NCI-H2107 (cell line): Measurements from ENCODE around the gene TH.

ENCODE experiments used
- DNase-seq: peaks from one replicate; lab custom pipeline; 2025; lab: John Stamatoyannopoulos, UW

The TH gene

DNA sequence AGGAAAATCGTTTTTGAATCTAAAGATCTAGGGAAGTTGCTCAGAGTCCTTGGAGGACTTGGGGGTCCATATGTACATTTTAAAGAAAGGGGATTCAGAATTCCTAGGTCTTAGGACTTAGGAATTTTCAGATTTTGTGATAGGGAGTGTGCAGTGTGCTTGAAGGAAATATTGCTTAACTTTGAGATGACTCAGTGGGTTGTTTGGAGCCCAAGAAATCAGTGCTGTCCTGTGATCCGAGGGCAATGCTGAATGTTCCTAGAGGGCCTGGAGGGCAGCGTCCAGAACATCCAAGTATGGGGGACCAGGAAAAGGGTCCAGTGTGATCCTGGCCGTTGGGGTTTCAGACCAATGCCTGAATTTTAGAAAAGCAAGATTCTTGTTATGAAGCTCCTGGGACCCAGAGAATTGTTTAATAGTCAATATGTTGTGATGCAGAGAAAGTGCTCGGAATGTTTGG, 29.3 kb downstream of the TH start:
- DNase-seq = no peak

GRCh38 chr11:2140411-2141400, 30.9 kb downstream of the TH start:
- no peak for DNase-seq

DNA sequence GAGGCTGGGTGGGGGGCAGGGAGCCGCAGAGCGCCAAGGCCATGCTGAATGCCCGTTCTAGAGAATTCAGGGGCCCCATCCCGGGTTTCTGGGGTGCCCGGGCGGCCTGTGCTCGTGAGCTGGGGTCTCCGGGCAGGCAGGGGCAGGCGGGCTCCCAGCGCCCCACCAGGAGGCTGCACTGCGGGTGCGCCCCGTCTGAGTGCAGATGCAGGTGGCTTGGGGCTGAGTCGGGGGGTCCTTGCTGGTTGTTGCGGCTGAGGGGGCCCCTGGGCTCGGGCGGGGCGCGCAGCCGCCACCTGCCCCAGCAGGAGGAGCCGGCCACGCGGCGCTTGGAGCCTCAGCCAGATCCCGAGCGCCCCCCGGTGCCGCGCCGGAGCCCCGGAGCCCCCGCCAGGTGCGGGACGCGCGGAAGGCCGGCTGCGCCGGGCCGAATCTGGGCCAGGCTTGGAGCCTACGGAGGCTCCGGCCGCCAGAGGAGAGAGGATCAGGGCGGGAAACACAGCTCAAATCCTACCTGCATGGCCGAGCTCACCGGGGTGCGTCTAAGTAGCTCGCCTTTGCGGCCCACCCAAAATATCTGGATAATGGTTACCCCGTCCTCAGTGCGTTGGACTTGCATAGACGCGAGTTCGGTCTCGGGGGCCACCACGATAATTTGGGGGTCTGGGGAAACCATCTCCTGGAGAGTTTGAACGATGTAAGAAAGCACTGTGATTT, 31.8 kb downstream of the TH start:
- DNase-seq = no peak

DNA sequence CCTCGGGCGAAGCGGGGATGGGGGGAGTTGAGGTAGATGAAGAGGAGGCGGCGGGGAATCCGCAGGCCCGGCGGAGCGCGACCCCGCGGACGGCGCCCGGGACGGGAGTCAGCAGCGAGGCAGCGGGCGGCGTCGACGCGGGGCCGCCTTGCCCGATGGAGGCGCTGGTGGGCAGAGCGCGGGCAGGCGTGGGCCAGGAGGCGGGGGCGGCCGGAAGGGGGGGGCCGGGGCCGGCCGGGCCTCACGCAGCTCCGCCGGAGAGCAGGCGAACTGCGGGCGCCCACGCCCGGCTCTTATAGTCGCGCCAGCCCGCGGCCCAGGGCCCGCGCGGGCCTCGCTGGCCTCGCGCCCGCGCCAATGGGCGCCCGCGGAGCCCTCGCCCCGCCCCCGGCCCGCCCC, 32.5 kb downstream of the TH start, which contains the start of gene IGF2:
TSS of gene IGF2 (minus strand) at position 267 of the 399 bp plus-strand sequence. CDS start 3,866 bp downstream, outside the sequence.
- no peak for DNase-seq

- DNase-seq = no peak
These were observed 33.0 kb downstream of the TH start for GRCh38 chr11:2138431-2139122.

DNA sequence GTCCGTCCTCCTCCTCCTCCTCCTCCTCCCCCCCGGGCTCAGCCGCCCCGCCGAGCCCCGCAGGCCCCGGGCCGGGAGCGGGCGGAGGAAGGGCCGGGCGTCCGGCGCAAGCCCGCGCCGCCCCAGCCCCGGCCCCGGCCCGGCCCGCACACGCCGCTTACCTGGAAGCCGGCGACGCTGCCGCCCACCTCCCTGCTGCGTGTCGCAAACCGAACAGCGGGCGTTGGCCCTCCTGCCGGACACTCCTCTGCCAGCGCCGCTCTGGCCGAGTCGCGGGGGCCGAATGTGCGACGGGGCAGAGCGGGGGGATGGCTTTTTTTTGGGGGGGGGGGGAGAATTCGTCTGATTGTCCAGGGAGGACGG, 33.6 kb downstream of the TH start:
- no peak for DNase-seq

GRCh38 chr11:2137202-2138067, 34.2 kb downstream of the TH start:
- DNase-seq = no peak

GRCh38 chr11:2136952-2137201, 34.7 kb downstream of the TH start:
- DNase-seq = no peak

- no peak for DNase-seq
These were observed 35.2 kb downstream of the TH start for GRCh38 chr11:2136209-2136951.

GRCh38 chr11:2135648-2136201, 35.9 kb downstream of the TH start:
- DNase-seq = no peak

DNA sequence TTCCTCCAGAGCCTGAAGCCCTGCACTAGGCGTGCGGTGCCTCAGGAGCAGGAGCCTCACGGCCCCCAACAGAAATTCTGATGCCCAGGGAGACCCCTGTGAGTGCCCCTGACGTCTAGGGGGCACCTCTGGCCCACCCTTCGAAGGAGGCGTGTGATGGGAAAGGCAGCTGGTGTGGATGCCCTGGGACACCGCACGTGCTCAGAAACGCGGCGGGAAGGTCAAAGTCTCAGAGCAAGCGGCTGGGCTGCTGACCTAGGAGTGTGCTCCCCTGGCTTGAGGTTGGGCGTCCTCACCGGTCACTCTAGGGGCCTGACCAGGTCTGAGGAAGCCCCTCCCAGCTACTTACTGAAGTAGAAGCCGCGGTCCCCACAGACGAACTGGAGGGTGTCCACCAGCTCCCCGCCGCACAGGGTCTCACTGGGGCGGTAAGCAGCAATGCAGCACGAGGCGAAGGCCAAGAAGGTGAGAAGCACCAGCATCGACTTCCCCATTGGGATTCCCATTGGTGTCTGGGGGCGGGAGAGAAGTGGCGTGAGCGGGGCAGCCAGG, 36.5 kb downstream of the TH start:
- DNase-seq = no peak

- DNase-seq = no peak
These were observed 37.3 kb downstream of the TH start for GRCh38 chr11:2134022-2135010.

- no peak for DNase-seq
These were observed 38.2 kb downstream of the TH start for GRCh38 chr11:2133241-2134021.

DNA sequence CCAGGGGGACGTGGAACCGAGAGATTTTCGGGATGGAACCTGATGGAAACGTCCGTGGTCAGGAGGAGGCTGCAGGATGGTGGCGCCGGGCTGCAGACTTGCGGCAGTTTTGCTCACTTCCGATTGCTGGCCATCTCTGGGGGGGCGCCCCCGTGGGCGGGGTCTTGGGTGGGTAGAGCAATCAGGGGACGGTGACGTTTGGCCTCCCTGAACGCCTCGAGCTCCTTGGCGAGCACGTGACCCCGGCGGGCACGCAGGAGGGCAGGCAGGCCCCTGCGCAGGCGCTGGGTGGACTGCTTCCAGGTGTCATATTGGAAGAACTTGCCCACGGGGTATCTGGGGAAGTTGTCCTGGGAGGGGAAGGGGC, 38.8 kb downstream of the TH start:
- DNase-seq = no peak

DNA sequence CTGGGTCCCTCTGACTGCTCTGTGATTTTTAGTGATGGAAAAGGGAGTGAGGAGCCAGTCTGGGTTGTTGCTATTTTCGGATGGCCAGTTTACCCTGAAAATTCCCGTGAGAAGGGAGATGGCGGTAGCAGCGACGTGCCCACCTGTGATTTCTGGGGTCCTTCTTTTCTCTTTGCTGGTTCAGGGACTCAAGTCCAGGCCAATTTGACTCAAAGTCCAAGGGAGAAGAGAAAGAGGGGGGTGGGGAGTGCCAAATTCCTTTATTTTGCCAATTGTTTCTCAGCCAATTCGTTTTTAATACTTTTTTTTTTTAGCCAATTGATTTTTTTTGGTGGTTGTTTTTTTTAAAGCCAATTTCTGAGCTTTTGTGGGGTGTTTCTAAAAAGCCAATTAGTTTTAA, 39.4 kb downstream of the TH start:
- no peak for DNase-seq

GRCh38 chr11:2131371-2132236, 40.0 kb downstream of the TH start:
- no peak for DNase-seq

DNA sequence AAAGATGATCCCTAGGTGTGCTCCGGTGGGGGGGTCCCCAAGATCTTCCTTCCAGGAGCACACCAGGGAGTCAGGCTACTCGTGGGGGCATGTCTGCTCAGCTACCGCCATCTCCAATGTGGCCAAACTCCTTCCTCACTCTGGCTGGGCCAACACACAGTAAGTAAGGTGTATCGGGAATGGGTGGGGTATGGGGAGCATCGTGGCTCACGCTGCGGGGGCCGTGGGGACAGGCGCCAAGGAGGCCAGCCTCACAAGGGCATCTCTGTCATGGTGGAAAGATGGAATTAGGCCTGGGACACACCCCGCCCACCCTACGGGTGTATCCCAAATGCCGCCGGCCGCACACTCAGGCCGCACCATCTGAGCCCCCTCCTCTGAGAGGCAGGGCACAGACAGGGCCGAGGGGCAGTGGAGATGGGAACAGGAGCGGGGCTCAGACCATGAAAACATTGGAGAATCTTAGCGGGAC, 40.7 kb downstream of the TH start:
- DNase-seq = no peak
